K562 (cell line): ENCODE data around the gene LAPTM5. TPM values are rescaled to one million over a fixed set of nuclear protein-coding genes. Genes with fewer than 3 reads are reported as not detected.

Experiments
- ATAC-seq: fragments of 200-7000 bp; cut with Tn5 transposase; 3 replicates; pipeline ENCODE4 v1.9.1; 2020; ENCODE audit warnings: moderate library complexity
- BruUV-seq: library from RNA; stranded (reverse); fragments of 400-500 nt; replicated peaks from 2 replicates; lab custom pipeline; 2021; lab: Mats Ljungman, UMichigan
- CTCF ChIA-PET: fragments of 300-600 bp; formaldehyde crosslinking; extraction: SDS; loops from one replicate; lab custom pipeline; 2021; ENCODE audit warnings: low intra/inter-chr PET ratio; lab: Yijun Ruan, JAX
- POLR2A ChIA-PET: fragments of 300-600, 350-650 bp; sonication (Branson Sonifier 250); formaldehyde crosslinking; extraction: SDS; loops from one replicate; lab custom pipeline; 2021; ENCODE audit warnings: antibody characterized with exemption, inconsistent platforms; lab: Yijun Ruan, JAX
- DNase-seq, 4 experiments: peaks; one replicate each; pipeline versions ENCODE4 v3.0.0 to v3.0.0-alpha.2; 2011 to 2018; ENCODE audit warnings: low spot score in 3 of 4, mixed read lengths in 3 of 4; ENCODE audit errors: extremely low read depth in 1 of 4
- FAIRE-seq: peaks from 2 replicates; lab custom pipeline; 2011; peaks lifted over from hg19 to GRCh38; lab: Jason Lieb, UNC
- H2AFZ ChIP-seq: 2 replicates; pipeline ENCODE4 v1.6.0; 2011; ENCODE audit warnings: low read depth, low read length, control low read depth, inconsistent platforms
- H3K27ac ChIP-seq: fragments of 200-600 bp; 3 replicates; pipeline ENCODE4 v1.8.0; 2011; ENCODE audit warnings: low read depth, mild to moderate bottlenecking, control low read depth, inconsistent platforms, low read length, moderate library complexity, mixed read lengths; ENCODE audit errors: extremely low read depth
- H3K27me3 ChIP-seq, 2 experiments: fragments of 300-600 bp in 1 of 2; 2 replicates in 1 of 2; 3 replicates in 1 of 2; pipeline versions ENCODE4 v1.6.0 to v1.8.0; 2011; ENCODE audit warnings: inconsistent platforms in 2 of 2, low read length in 2 of 2, mild to moderate bottlenecking in 1 of 2, mixed read lengths in 1 of 2, moderate library complexity in 1 of 2; ENCODE audit not compliant: control insufficient read depth in 2 of 2, insufficient read depth in 2 of 2
- H3K36me3 ChIP-seq: fragments of 300-600 bp; 3 replicates; pipeline ENCODE4 v1.8.0; 2011; ENCODE audit warnings: mild to moderate bottlenecking, low read length, inconsistent platforms; ENCODE audit not compliant: control insufficient read depth, insufficient read depth
- H3K4me1 ChIP-seq, 2 experiments: fragments of 200-600 bp in 1 of 2; replicated peaks in 1 of 2; 2 replicates in 1 of 2; 3 replicates in 1 of 2; pipeline versions ENCODE4 v1.5.1 to v1.8.0; 2011; ENCODE audit warnings: inconsistent platforms in 2 of 2, low read length in 2 of 2, mild to moderate bottlenecking in 1 of 2, mixed read lengths in 1 of 2, moderate library complexity in 1 of 2; ENCODE audit not compliant: control insufficient read depth in 2 of 2, insufficient read depth in 2 of 2
- H3K4me2 ChIP-seq: 2 replicates; pipeline ENCODE4 v1.6.1; 2011; ENCODE audit warnings: low read length, control low read depth, inconsistent platforms, mixed read lengths; ENCODE audit not compliant: insufficient read depth
- H3K4me3 ChIP-seq: fragments of 200-600 bp; sonication (generic), shearing (Covaris generic); 2 replicates; pipeline ENCODE4 v1.5.1; 2016; ENCODE audit warnings: control low read depth, inconsistent platforms
- H3K79me2 ChIP-seq: fragments of 200-600 bp; 3 replicates; pipeline ENCODE4 v1.8.0; 2011; ENCODE audit warnings: low read length, inconsistent platforms; ENCODE audit not compliant: control insufficient read depth, insufficient read depth
- H3K9ac ChIP-seq, 2 experiments: 2 replicates each; pipeline versions ENCODE4 v1.6.0 to v1.6.1; 2011; ENCODE audit warnings: low read depth in 2 of 2, low read length in 2 of 2, control low read depth in 1 of 2, inconsistent platforms in 1 of 2, mild to moderate bottlenecking in 1 of 2, mixed read lengths in 1 of 2; ENCODE audit not compliant: insufficient read depth in 1 of 2
- H3K9me1 ChIP-seq: one replicate; pipeline ENCODE4 v1.6.0; 2011; ENCODE audit warnings: inconsistent platforms, mild to moderate bottlenecking, low read length, moderate library complexity; ENCODE audit not compliant: control insufficient read depth, insufficient read depth
- H3K9me3 ChIP-seq: replicated peaks from 2 replicates; pipeline ENCODE4 v1.5.1; 2011; ENCODE audit warnings: low read depth, low read length, inconsistent platforms; ENCODE audit not compliant: control insufficient read depth, insufficient read depth
- H4K20me1 ChIP-seq: replicated peaks from 2 replicates; pipeline ENCODE4 v1.6.1; 2011; ENCODE audit warnings: low read length, inconsistent platforms, mixed read lengths; ENCODE audit not compliant: control insufficient read depth, insufficient read depth
- FOXA1 ChIP-seq: fragments of 450-650 bp; IDR thresholded peaks from 2 replicates; pipeline ENCODE4 v1.6.1; 2016; ENCODE audit warnings: mild to moderate bottlenecking, borderline replicate concordance
- NR4A1 ChIP-seq, 2 experiments: fragments of 250-450 bp in 1 of 2; fragments of 450-650 bp in 1 of 2; sonication (Bioruptor Pico) in 1 of 2; IDR thresholded peaks; 2 replicates each; pipeline versions ENCODE4 v1.4.0 to v1.6.1; 2016 to 2020; ENCODE audit warnings: mild to moderate bottlenecking in 2 of 2, missing compliant biosample characterization in 1 of 2, missing genetic modification characterization in 1 of 2, moderate library complexity in 1 of 2
- ZNF583 ChIP-seq: fragments of 250-450 bp; sonication (Bioruptor Pico); IDR thresholded peaks from 2 replicates; pipeline ENCODE4 v1.4.0; 2020
- ZNF639 ChIP-seq, 2 experiments: fragments of 200-800 bp in 1 of 2; sonication (Bioruptor generic) in 1 of 2; sonication (generic) in 1 of 2; formaldehyde crosslinking in 1 of 2; IDR thresholded peaks in 1 of 2; conservative IDR thresholded peaks in 1 of 2; 2 replicates each; pipeline versions ENCODE4 v1.5.0 to v1.6.1; 2016 to 2020; ENCODE audit warnings: missing compliant biosample characterization in 1 of 2, missing genetic modification characterization in 1 of 2, missing genetic modification reagents in 1 of 2
- WGBS: fragments of 100-300 bp; shearing (Covaris generic); methylation state at CpG from one replicate; pipeline ENCODE4 v1.1.6; 2016; ENCODE audit warnings: low coverage, mixed read lengths; ENCODE audit not compliant: insufficient coverage; ENCODE audit errors: missing lambda C conversion rate; 5-methylcytosine and 5-hydroxymethylcytosine counted together
- in situ Hi-C: fragments of 300-500 bp; cut with MboI; formaldehyde crosslinking; loops from 4 replicates; pipeline ENCODE4 v1.15.0; 2018; ENCODE audit warnings: inconsistent platforms, mixed read lengths
- intact Hi-C: fragments of 100-400 bp; cut with micrococcal nuclease; formaldehyde crosslinking; loops from 2 replicates; pipeline ENCODE4 v1.14.2; 2022
- polyA plus RNA-seq, 8 experiments: library from polyadenylated mRNA; depleted of rRNA in 4 of 8; stranded (reverse) in 5 of 8; unstranded in 3 of 8; fragments of >200 nt; fragmentation: Nextera tagmentation in 2 of 8; fragmentation: Illumina TruSeq in 1 of 8; extraction: Ambion mirVana in 2 of 8; extraction: Trizol in 1 of 8; gene quantifications; 2 replicates each; pipeline versions ENCODE4 v1.2.1 to v1.2.3, GENCODE V29; 2011 to 2014; ENCODE audit warnings: inconsistent platforms in 1 of 8, missing spikeins in 1 of 8
- total RNA-seq, 7 experiments: library from RNA; depleted of rRNA in 6 of 7; stranded (reverse); fragments of >200 nt in 6 of 7; fragmentation: Illumina TruSeq in 2 of 7; extraction: Trizol in 2 of 7; gene quantifications; 2 replicates each; pipeline versions ENCODE4 v1.2.1 to v1.2.3, GENCODE V29; 2011 to 2021; ENCODE audit warnings: low replicate concordance in 1 of 7

Gene LAPTM5
- total and polyA plus RNA-seq, 9 of the 15 experiments (the other 6 are each of a cell fraction or from before 2014, with no cell fraction given): 2.4 to 47.3 (median 20.3) TPM

GRCh38 chr1:30747033-30748008 is 10.3 kb downstream of the LAPTM5 start:
- no TSS peak for BruUV-seq
- TF ChIP-seq ZNF639 (CRISPR knock-in tag; conservative IDR thresholded peaks at IDR 0.05 in 1 of 2, IDR thresholded peaks at IDR 0.05 in 1 of 2): no peak
- no peak for TF ChIP-seq NR4A1 (CRISPR knock-in tag; IDR thresholded peaks at IDR 0.05)
- 0 out of 2 replicates have a peak, but pooled peaks have one; percentile 19 for TF ChIP-seq NR4A1 (tag; IDR thresholded peaks at IDR 0.05)
- 0 out of 2 replicates have a peak, but pooled peaks have one; percentile 30 for TF ChIP-seq ZNF583
- TF ChIP-seq FOXA1: no peak
- ChIA-PET CTCF (no interaction called here), POLR2A (interaction anchor here (0.7 to 2.0 kb wide), 4 partner anchors 15 to 169 kb away, joined by 3 to 7 read pairs (median 4); no protein-coding TSS in a partner anchor)
- Histone ChIP-seq H3K27me3 (no peaks in the 10 kb centered on the region), H3K27ac (no peak overlapping the region), H3K9me3 (no peaks in the 10 kb centered on the region), H3K79me2 (no peaks in the 10 kb centered on the region; the same call in 2 of the 3 replicates), H3K4me1 (peaks cover 41 to 52% of the 10 kb centered on the region in 2 experiments), H2AFZ (no peak overlapping the region), H3K9me1 (peaks cover 2% of the 10 kb centered on the region), H3K36me3 (no peaks in the 10 kb centered on the region), H3K9ac (peak overlapping the region in 1 of 2 experiments; percentile 33; a peak in 1 of 4 replicates), H3K4me3 (no peak overlapping the region), H4K20me1 (no peaks in the 10 kb centered on the region), H3K4me2 (no peak overlapping the region)
- FAIRE-seq (no peak), ATAC-seq (no peak), DNase-seq (no peak)
- WGBS: 76% methylated on average over 16 of the region's 17 CpGs
- intact Hi-C loops (no loop called here), in situ Hi-C loops (no loop called here)
